Psoas muscle (tissue), 8 donors: ENCODE results near the gene FANCF. TPM values are rescaled to one million over a fixed set of nuclear protein-coding genes. Genes with fewer than 3 reads are reported as not detected.

Experiments used
- ATAC-seq, 4 donors: fragments of 200-7000 bp; cut with Tn5 transposase; one replicate each; pipeline ENCODE4 v1.9.1; 2020; ENCODE audit warnings: moderate library complexity in 3 of 4, mild to moderate bottlenecking in 2 of 4
- DNase-seq, 2 donors: peaks; one replicate each; pipeline ENCODE4 v3.0.0-alpha.2; 2020
- H3K27ac ChIP-seq: fragments of 200-600 bp; one replicate; pipeline ENCODE4 v1.8.0; 2022
- H3K27me3 ChIP-seq, 3 donors: fragments of 200-600 bp in 1 of 3; one replicate each; pipeline versions ENCODE4 v1.6.1 to v1.8.0; 2013 to 2022; ENCODE audit warnings: low read length in 2 of 3, mild to moderate bottlenecking in 2 of 3, moderate library complexity in 1 of 3; ENCODE audit not compliant: insufficient read depth in 3 of 3
- H3K36me3 ChIP-seq, 2 donors: fragments of 200-600 bp in 1 of 2; one replicate each; pipeline versions ENCODE4 v1.6.1 to v1.8.0; 2013 to 2022; ENCODE audit warnings: low read depth in 1 of 2, mild to moderate bottlenecking in 1 of 2, moderate library complexity in 1 of 2; ENCODE audit not compliant: insufficient read depth in 1 of 2
- H3K4me1 ChIP-seq: fragments of 200-600 bp; one replicate; pipeline ENCODE4 v1.8.0; 2022
- H3K4me3 ChIP-seq: fragments of 200-600 bp; one replicate; pipeline ENCODE4 v1.8.0; 2022; ENCODE audit warnings: mild to moderate bottlenecking
- H3K9me3 ChIP-seq: fragments of 200-600 bp; one replicate; pipeline ENCODE4 v1.8.0; 2022
- CTCF ChIP-seq: fragments of 200-600 bp; IDR thresholded peaks from one replicate; pipeline ENCODE4 v1.8.0; 2022; ENCODE audit warnings: antibody characterized with exemption
- WGBS, 3 donors: extraction: QIAGEN DNeasy Blood & Tissue Kit; methylation state at CpG; one replicate each; pipeline versions ENCODE4 v1.1.6 to v1.1.7; 2013; 5-methylcytosine and 5-hydroxymethylcytosine counted together
- intact Hi-C, 2 donors: fragments of 100-400 bp; cut with DNase I; formaldehyde crosslinking; loops; one replicate each; pipeline versions ENCODE4 v1.11.0 to v1.14.2; 2022
- polyA plus RNA-seq, 3 donors: library from polyadenylated mRNA; stranded (reverse); fragments of 200-250 nt; gene quantifications; one replicate each; pipeline ENCODE4 v1.2.3, GENCODE V29; 2013
- total RNA-seq, 4 donors: library from RNA; stranded (reverse); fragmentation: NEBNext Ultra II Directional in 2 of 4; extraction: Animal tissue kit (Norgen Biotek cat#: 25700) in 2 of 4; gene quantifications; one replicate each; pipeline versions ENCODE4 v1.2.1 to v1.2.4, GENCODE V29; 2021 to 2023
- donor health status: healthy with polysubstance abuse.
- donor health status: DM: no; HTN: no; CAD: no; lungs with moderate emphysema.
- donor health status: Bipolar disorder and iron deficiency.
- donor health status: healthy.
- donor health status: DM: yes; HTN: yes; CAD: no.
- donor health status: DM: no; HTN: no; CAD: no.
- donor health status: DM: no; HTN: no; CAD: no.
- donor health status: DM: yes; HTN: yes; CAD: no.

Gene FANCF
- total and polyA plus RNA-seq, 7 donors = 1.3 to 5.1 (median 1.8) TPM

GRCh38 chr11:22627421-22627820 lies 1.8 kb upstream of the FANCF start:
- no peak for TF ChIP-seq CTCF
- WGBS, 3 donors = 88 to 97% (median 92%) methylated on average over 6 of the region's 6 CpGs
- Histone ChIP-seq H3K27ac (no peak overlapping the region), H3K9me3 (no peaks in the 10 kb centered on the region), H3K27me3 (no peaks in the 10 kb centered on the region), H3K36me3 (no peaks in the 10 kb centered on the region), H3K4me3 (no peak overlapping the region), H3K4me1 (peaks cover 17% of the 10 kb centered on the region)
- intact Hi-C loops = loop anchor here (5.0 to 10.0 kb wide), 3 partner anchors 40 to 293 kb away; partner anchors contain the start of genes GAS2 (in 1 of the 2) and SLC17A6 (in 1 of the 2)
- ATAC-seq (no peak), DNase-seq (no peak)

GRCh38 chr11:22626573-22627239 lies 1.1 kb upstream of the FANCF start:
- intact Hi-C loops = loop anchor here (5.0 to 10.0 kb wide), 3 partner anchors 41 to 292 kb away; partner anchors contain the start of genes GAS2 (in 1 of the 2) and SLC17A6 (in 1 of the 2)
- Histone ChIP-seq H3K4me3 (peak overlapping the region; percentile 89), H3K27ac (peak overlapping the region; percentile 85), H3K9me3 (no peaks in the 10 kb centered on the region), H3K27me3 (no peaks in the 10 kb centered on the region), H3K4me1 (peaks cover 17% of the 10 kb centered on the region), H3K36me3 (no peaks in the 10 kb centered on the region)
- no peak for TF ChIP-seq CTCF
- no peak for DNase-seq
- ATAC-seq = no peak
- 91 to 94% (median 91%) methylated on average over 14 of the region's 14 CpGs for whole genome bisulfite sequencing, 3 donors

- peak; percentile 39 for TF ChIP-seq CTCF
- no peaks in the 10 kb centered on the region for H3K27me3 ChIP-seq
- H3K4me3 ChIP-seq = peak overlapping the region; percentile 89
- no peaks in the 10 kb centered on the region for H3K9me3 ChIP-seq
- no peaks in the 10 kb centered on the region for H3K36me3 ChIP-seq
- peak; percentile 78 to 89 (median 82) for ATAC-seq
- DNase-seq = peak; percentile 57 to 81
- intact Hi-C loops = loop anchor here (1.0 to 10.0 kb wide), 4 partner anchors 41 to 290 kb away; partner anchors contain the start of genes GAS2 (in 2 of the 2) and SLC17A6 (in 1 of the 2)
- peak overlapping the region; percentile 85 for H3K27ac ChIP-seq
- H3K4me1 ChIP-seq = peaks cover 17% of the 10 kb centered on the region
- 4 to 6% (median 6%) methylated on average over 31 of the region's 31 CpGs for WGBS, 3 donors
Measured at GRCh38 chr11:22624742-22625447, 728 bp downstream of the FANCF start.

- Histone ChIP-seq H3K4me3 (no peak overlapping the region), H3K9me3 (no peaks in the 10 kb centered on the region), H3K27ac (no peak overlapping the region), H3K4me1 (no peaks in the 10 kb centered on the region), H3K36me3 (no peaks in the 10 kb centered on the region), H3K27me3 (no peaks in the 10 kb centered on the region)
- 87 to 94% (median 92%) methylated on average over 5 of the region's 5 CpGs for WGBS, 3 donors
- ATAC-seq (no peak), DNase-seq (no peak)
- TF ChIP-seq CTCF = no peak
- intact Hi-C loops = no loop called here
Measured at GRCh38 chr11:22617868-22618267, 7.8 kb downstream of the FANCF start.
